HT1080 (cell line): Measurements from ENCODE around the gene IGFALS. TPM values are rescaled to one million over a fixed set of nuclear protein-coding genes. Genes with fewer than 3 reads are reported as not detected.

Source experiments
- DNase-seq: peaks from one replicate; pipeline ENCODE4 v3.0.0-alpha.2; 2015; ENCODE audit warnings: low read depth
- total RNA-seq: library from RNA; depleted of rRNA; stranded (reverse); fragments of >200 nt; shearing (Covaris generic); gene quantifications from 2 replicates; pipeline ENCODE4 v1.2.3, GENCODE V29; 2014; rRNA removed

The IGFALS gene
- total RNA-seq, 1 experiment from 2014 or later = not detected

- peak; percentile 79 for DNase-seq
These were observed 48.2 kb downstream of the IGFALS start for GRCh38 chr16:1745181-1745899.

- DNase-seq = no peak
These were observed 49.1 kb downstream of the IGFALS start for GRCh38 chr16:1744338-1744840.

GRCh38 chr16:1743376-1744337 is 49.8 kb downstream of the IGFALS start:
- no peak for DNase-seq

- no peak for DNase-seq
These were observed 51.8 kb downstream of the IGFALS start for GRCh38 chr16:1741553-1742165.

GRCh38 chr16:1740781-1741490 is 52.6 kb downstream of the IGFALS start:
- DNase-seq = no peak

Other genes with a start within 250 kb of the IGFALS start
- 3.3 and 5.0 TPM in 2 replicates for gene IFT140, start 181.6 kb downstream of the IGFALS start, total RNA-seq
- 5.7 and 7.0 TPM in 2 replicates for gene CRAMP1, start 181.3 kb downstream of the IGFALS start, total RNA-seq
- gene JPT2, start 115.4 kb downstream of the IGFALS start, total RNA-seq = 87.1 and 111 TPM in 2 replicates
- 24.4 and 27.4 TPM in 2 replicates for gene MAPK8IP3, start 87.5 kb downstream of the IGFALS start, total RNA-seq
- gene NME3, start 22.2 kb downstream of the IGFALS start, total RNA-seq = 7.3 and 7.4 TPM in 2 replicates
- 6.3 and 7.3 TPM in 2 replicates for gene EME2, start 20.9 kb downstream of the IGFALS start, total RNA-seq
- gene MRPS34, start 20.6 kb downstream of the IGFALS start, total RNA-seq = 248 and 271 TPM in 2 replicates
- 28.7 and 31.2 TPM in 2 replicates for gene SPSB3, start 11.1 kb downstream of the IGFALS start, total RNA-seq
- 123 and 137 TPM in 2 replicates for gene NUBP2, start 10.7 kb downstream of the IGFALS start, total RNA-seq
- gene HAGH, start 33.1 kb upstream of the IGFALS start, total RNA-seq = 35.9 and 45.7 TPM in 2 replicates
- 78.8 and 81.1 TPM in 2 replicates for gene FAHD1, start 33.5 kb upstream of the IGFALS start, total RNA-seq
- gene MEIOB, start 78.5 kb upstream of the IGFALS start, total RNA-seq = not detected in 2 replicates
- not detected in 2 replicates for gene HS3ST6, start 124.7 kb upstream of the IGFALS start, total RNA-seq
- gene MSRB1, start 149.5 kb upstream of the IGFALS start, total RNA-seq = 26.1 and 38.7 TPM in 2 replicates
- gene RPL3L, start 161.0 kb upstream of the IGFALS start, total RNA-seq = not detected in 2 replicates
- 559 and 621 TPM in 2 replicates for gene NDUFB10, start 165.8 kb upstream of the IGFALS start, total RNA-seq
- gene RPS2, start 171.1 kb upstream of the IGFALS start, total RNA-seq = 5,088 and 5,569 TPM in 2 replicates
- not detected in 2 replicates for gene RNF151, start 173.2 kb upstream of the IGFALS start, total RNA-seq
- gene TBL3, start 178.3 kb upstream of the IGFALS start, total RNA-seq = 47.8 and 53.4 TPM in 2 replicates
- 0.43 TPM in 1 of 2 replicates, not detected in the other for gene NOXO1, start 187.8 kb upstream of the IGFALS start, total RNA-seq
- 75.7 and 85.5 TPM in 2 replicates for gene GFER, start 190.5 kb upstream of the IGFALS start, total RNA-seq
- gene SYNGR3, start 196.3 kb upstream of the IGFALS start, total RNA-seq = 2.4 and 2.5 TPM in 2 replicates
- 46.2 and 50.4 TPM in 2 replicates for gene ZNF598, start 216.1 kb upstream of the IGFALS start, total RNA-seq
- 0.30 and 0.35 TPM in 2 replicates for gene NPW, start 226.1 kb upstream of the IGFALS start, total RNA-seq
- gene NHERF2, start 233.2 kb upstream of the IGFALS start, total RNA-seq = 118 and 158 TPM in 2 replicates